Bronchial epithelial cell (primary cell): ENCODE data around the gene BAD. TPM values are rescaled to one million over a fixed set of nuclear protein-coding genes. Genes with fewer than 3 reads are reported as not detected.

Experiments used
- DNase-seq: peaks from one replicate; pipeline ENCODE4 v3.0.0-alpha.2; 2010; ENCODE audit warnings: low read depth
- FAIRE-seq: peaks from 2 replicates; lab custom pipeline; 2011; peaks lifted over from hg19 to GRCh38; lab: Jason Lieb, UNC
- H3K27me3 ChIP-seq: 2 replicates; pipeline ENCODE4 v1.5.1; 2011; ENCODE audit warnings: low read length; ENCODE audit not compliant: control insufficient read depth, insufficient read depth
- H3K36me3 ChIP-seq: 2 replicates; pipeline ENCODE4 v1.5.1; 2011; ENCODE audit warnings: low read length; ENCODE audit not compliant: control insufficient read depth, insufficient read depth
- H3K4me3 ChIP-seq: 2 replicates; pipeline ENCODE4 v1.5.1; 2011; ENCODE audit warnings: mild to moderate bottlenecking, low read depth, low read length, control low read depth
- total RNA-seq: library from RNA; depleted of rRNA; stranded (reverse); fragments of >200 nt; gene quantifications from 2 replicates; pipeline ENCODE4 v1.2.1, GENCODE V29; 2014
- TF ChIP-seq, protein P1 (sequence below): IDR thresholded peaks from 2 replicates; pipeline ENCODE4 v1.5.1; 2011; ENCODE audit warnings: mild to moderate bottlenecking, moderate library complexity, low read length, control low read depth, inconsistent platforms; ENCODE audit not compliant: insufficient read depth, severe bottlenecking

BAD gene
- total RNA-seq, 1 donor from 2014 or later = 63.4 TPM

DNA sequence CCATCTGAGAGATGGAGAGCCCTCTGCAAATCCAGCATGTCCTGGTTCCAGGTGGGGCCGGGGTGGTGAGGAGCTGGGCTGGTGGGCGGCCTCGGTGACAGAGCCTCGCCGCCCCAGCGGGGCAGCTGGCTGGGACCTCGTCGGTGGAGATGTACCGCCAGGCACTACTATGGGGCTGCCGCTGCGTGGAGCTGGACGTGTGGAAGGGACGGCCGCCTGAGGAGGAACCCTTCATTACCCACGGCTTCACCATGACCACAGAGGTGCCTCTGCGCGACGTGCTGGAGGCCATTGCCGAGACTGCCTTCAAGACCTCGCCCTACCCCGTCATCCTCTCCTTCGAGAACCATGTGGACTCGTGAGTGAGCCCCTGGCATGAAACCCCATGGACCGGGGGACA lies 26.1 kb downstream of the BAD start:
- H3K4me3 ChIP-seq = no peak overlapping the region
- TF ChIP-seq, protein P1, sequence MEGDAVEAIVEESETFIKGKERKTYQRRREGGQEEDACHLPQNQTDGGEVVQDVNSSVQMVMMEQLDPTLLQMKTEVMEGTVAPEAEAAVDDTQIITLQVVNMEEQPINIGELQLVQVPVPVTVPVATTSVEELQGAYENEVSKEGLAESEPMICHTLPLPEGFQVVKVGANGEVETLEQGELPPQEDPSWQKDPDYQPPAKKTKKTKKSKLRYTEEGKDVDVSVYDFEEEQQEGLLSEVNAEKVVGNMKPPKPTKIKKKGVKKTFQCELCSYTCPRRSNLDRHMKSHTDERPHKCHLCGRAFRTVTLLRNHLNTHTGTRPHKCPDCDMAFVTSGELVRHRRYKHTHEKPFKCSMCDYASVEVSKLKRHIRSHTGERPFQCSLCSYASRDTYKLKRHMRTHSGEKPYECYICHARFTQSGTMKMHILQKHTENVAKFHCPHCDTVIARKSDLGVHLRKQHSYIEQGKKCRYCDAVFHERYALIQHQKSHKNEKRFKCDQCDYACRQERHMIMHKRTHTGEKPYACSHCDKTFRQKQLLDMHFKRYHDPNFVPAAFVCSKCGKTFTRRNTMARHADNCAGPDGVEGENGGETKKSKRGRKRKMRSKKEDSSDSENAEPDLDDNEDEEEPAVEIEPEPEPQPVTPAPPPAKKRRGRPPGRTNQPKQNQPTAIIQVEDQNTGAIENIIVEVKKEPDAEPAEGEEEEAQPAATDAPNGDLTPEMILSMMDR = no peak
- DNase-seq = no peak
- H3K36me3 ChIP-seq = peaks cover 62% of the 10 kb centered on the region
- FAIRE-seq = no peak
- H3K27me3 ChIP-seq = no peaks in the 10 kb centered on the region

DNA sequence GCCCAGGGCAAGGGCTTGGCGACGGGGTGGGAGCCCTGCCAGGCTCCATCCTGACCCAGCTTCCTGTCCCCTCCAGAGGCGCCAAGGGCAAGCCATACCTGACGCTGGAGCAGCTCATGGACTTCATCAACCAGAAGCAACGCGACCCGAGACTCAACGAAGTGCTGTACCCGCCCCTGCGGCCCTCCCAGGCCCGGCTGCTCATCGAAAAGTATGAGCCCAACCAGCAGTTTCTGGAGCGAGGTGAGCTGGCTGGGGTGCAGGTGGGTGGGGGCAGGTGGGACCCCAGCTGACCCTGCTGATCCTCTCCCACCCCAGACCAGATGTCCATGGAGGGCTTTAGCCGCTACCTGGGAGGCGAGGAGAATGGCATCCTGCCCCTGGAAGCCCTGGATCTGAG lies 28.2 kb downstream of the BAD start:
- H3K36me3 ChIP-seq = peaks cover 47% of the 10 kb centered on the region
- FAIRE-seq (no peak), DNase-seq (no peak)

DNA sequence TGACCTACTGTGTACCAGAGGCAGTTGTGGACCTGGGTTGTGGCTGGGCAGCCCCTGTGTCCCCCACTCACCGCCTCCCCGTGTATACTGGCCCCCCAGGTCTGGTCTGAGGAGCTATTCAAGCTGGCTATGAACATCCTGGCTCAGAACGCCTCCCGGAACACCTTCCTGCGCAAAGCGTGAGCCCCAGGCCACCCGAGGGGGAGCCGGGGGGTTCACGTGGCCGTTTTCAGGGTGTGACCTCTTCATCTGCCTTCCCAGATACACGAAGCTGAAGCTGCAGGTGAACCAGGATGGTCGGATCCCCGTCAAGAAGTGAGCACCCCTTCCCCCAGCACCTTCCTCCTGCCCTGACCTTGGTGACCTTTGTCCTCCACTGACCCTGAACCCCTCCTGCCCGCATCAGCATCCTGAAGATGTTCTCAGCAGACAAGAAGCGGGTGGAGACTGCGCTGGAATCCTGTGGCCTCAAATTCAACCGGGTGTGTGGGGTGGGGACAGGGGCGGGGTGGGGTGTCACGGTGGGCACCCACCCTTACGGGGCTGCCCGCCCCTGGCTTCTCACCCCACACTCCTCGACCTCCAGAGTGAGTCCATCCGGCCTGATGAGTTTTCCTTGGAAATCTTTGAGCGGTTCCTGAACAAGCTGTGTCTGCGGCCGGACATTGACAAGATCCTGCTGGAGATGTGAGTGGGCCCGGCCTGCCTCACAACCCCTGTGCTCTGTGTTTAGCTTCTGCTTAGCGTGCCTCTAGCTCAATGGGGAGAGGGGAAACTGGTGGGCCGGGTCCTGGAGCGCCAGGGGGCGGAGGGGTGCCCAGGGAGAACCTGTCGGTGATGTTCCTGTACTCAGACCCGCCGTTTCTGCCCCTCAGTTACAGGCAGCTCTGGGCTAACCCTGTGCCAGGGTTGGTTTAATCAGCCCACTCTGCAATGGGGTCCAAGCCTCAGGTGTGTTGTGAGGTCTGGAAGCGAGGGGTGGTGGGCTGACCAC lies 29.0 kb downstream of the BAD start:
- Histone ChIP-seq H3K36me3 (peaks cover 44% of the 10 kb centered on the region), H3K27me3 (no peaks in the 10 kb centered on the region), H3K4me3 (no peak overlapping the region)
- TF ChIP-seq, protein P1 = no peak
- peak; percentile 36 for FAIRE-seq
- no peak for DNase-seq

More for the DNA sequence above, 28.2 kb downstream of the BAD start:
- H3K4me3 ChIP-seq = no peak overlapping the region
- H3K27me3 ChIP-seq = no peaks in the 10 kb centered on the region
- TF ChIP-seq, protein P1 = no peak

DNA sequence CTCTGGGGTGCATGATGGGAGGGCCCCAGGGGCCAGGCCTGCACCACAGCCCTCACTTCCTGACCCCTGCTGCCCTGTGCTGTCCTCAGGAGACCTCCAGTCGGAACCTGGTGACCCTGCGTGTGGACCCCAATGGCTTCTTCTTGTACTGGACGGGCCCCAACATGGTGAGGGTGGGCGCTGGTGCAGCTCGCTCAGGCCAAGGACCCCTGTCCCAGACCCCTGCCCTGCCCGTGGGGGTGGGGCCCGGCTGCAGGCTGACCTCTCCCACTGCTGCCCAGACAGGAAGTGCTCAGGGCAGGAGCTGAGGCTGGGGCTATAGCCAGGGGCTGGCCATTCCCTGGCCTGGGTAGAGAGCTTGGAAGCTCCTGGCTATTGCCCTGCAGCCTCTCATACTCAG lies 30.1 kb downstream of the BAD start:
- FAIRE-seq (no peak), DNase-seq (no peak)
- H3K27me3 ChIP-seq = no peaks in the 10 kb centered on the region
- peaks cover 39% of the 10 kb centered on the region for H3K36me3 ChIP-seq
- TF ChIP-seq, protein P1 = no peak
- no peak overlapping the region for H3K4me3 ChIP-seq

DNA sequence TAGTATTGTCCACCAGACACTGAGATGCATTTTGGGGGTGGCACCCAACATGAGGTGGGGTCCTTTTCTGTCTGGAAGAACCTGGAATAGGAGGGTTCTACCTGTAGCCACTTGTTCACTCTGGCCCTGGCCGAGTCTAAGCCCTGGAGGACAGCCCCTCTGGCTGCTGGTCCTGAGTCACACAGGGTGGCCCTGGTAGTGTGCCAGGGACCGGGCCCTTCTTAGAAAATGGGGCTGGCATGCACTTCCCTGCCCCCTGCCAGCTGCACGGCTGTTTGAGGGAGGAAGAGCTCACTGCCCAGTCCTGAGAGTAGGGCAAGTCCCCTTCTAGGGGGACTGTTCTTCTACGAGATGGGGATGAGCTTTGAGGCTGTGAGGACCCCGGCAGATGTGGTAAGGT lies 31.0 kb downstream of the BAD start:
- Histone ChIP-seq H3K36me3 (peaks cover 30% of the 10 kb centered on the region), H3K27me3 (no peaks in the 10 kb centered on the region), H3K4me3 (no peak overlapping the region)
- TF ChIP-seq, protein P1 = no peak
- DNase-seq (no peak), FAIRE-seq (no peak)
